SK-MEL-5 (cell line): Measurements from ENCODE around the gene POU2AF2. TPM values are rescaled to one million over a fixed set of nuclear protein-coding genes. Genes with fewer than 3 reads are reported as not detected.
"Not testable (repeated sequence)": the region's sequence is repeated elsewhere in the genome, so short reads cannot be mapped to it uniquely, and the experiment has no call there.

Experiments
- DNase-seq: peaks from one replicate; pipeline ENCODE4 v3.0.0-alpha.2; 2016; ENCODE audit warnings: low read depth, low spot score
- in situ Hi-C: cut with HindIII; loops from 2 replicates; pipeline ENCODE4 v1.10.0; 2016; ENCODE audit warnings: low sequenced_read_pairs, high pct_unique_total_duplicates, low pct_unique_long_range_greater_than_20kb
- total RNA-seq: library from RNA; depleted of rRNA; stranded (reverse); fragments of >200 nt; shearing (Covaris generic); gene quantifications from 2 replicates; pipeline ENCODE4 v1.2.3, GENCODE V29; 2014

POU2AF2 gene
- total RNA-seq, 1 experiment from 2014 or later, result not detected

- in situ Hi-C loops, result no loop called here
These were observed 73.8 kb downstream of the POU2AF2 start for GRCh38 chr11:111319296-111319695.

GRCh38 chr11:111320199-111320598 lies 74.7 kb downstream of the POU2AF2 start:
- in situ Hi-C loops, DNase-seq: not testable (repeated sequence)

More at GRCh38 chr11:111319296-111319695, 73.8 kb downstream of the POU2AF2 start:
- DNase-seq, result no peak

- DNase-seq, result no peak
- in situ Hi-C loops, result no loop called here
These were observed 75.4 kb downstream of the POU2AF2 start for GRCh38 chr11:111320728-111321568.

GRCh38 chr11:111322534-111322933 lies 77.0 kb downstream of the POU2AF2 start:
- DNase-seq, result no peak
- in situ Hi-C loops, result no loop called here

GRCh38 chr11:111324277-111324720 lies 78.8 kb downstream of the POU2AF2 start:
- no peak for DNase-seq
- in situ Hi-C loops, result no loop called here

GRCh38 chr11:111325259-111325658 lies 79.7 kb downstream of the POU2AF2 start:
- in situ Hi-C loops, result no loop called here
- DNase-seq, result no peak

- DNase-seq, result no peak
- in situ Hi-C loops, result no loop called here
These were observed 81.3 kb downstream of the POU2AF2 start for GRCh38 chr11:111326824-111327223.

GRCh38 chr11:111327908-111328624 lies 82.5 kb downstream of the POU2AF2 start:
- DNase-seq, result no peak
- in situ Hi-C loops, result no loop called here

- DNase-seq, result no peak
These were observed 84.0 kb downstream of the POU2AF2 start for GRCh38 chr11:111329306-111330204.

GRCh38 chr11:111330234-111330893 lies 84.8 kb downstream of the POU2AF2 start:
- in situ Hi-C loops, result no loop called here

More at GRCh38 chr11:111329306-111330204, 84.0 kb downstream of the POU2AF2 start:
- in situ Hi-C loops, result no loop called here

GRCh38 chr11:111331711-111332479 lies 86.4 kb downstream of the POU2AF2 start:
- in situ Hi-C loops, result no loop called here
- no peak for DNase-seq

More at GRCh38 chr11:111330234-111330893, 84.8 kb downstream of the POU2AF2 start:
- no peak for DNase-seq

- DNase-seq, result no peak
These were observed 89.3 kb downstream of the POU2AF2 start for GRCh38 chr11:111334532-111335502.

GRCh38 chr11:111335549-111335948 lies 90.0 kb downstream of the POU2AF2 start:
- no peak for DNase-seq
- in situ Hi-C loops, result no loop called here

More at GRCh38 chr11:111334532-111335502, 89.3 kb downstream of the POU2AF2 start:
- in situ Hi-C loops, result no loop called here
